ENCODE results near the gene CETN1. TPM values are rescaled to one million over a fixed set of nuclear protein-coding genes. Genes with fewer than 3 reads are reported as not detected.

Gene CETN1
- total and polyA plus RNA-seq, 5 donors from 2014 or later, result not detected

- Mint-ChIP-seq H3K4me1 (no peaks in the 10 kb centered on the region), H3K4me3 (no peak overlapping the region), H3K36me3 (no peaks in the 10 kb centered on the region), H3K27ac (no peak overlapping the region), H3K27me3 (peaks cover 8% of the 10 kb centered on the region), H3K9me3 (no peaks in the 10 kb centered on the region)
- Histone ChIP-seq H3K9me3 (ENCODE audit: control insufficient read depth in 2 of 2, low read length in 2 of 2) (no peaks in the 10 kb centered on the region), H3K4me1 (ENCODE audit: control insufficient read depth, insufficient read depth, low read length, poor library complexity, severe bottlenecking) (no peaks in the 10 kb centered on the region), H3K36me3 (ENCODE audit: control insufficient read depth, insufficient read depth, low read length) (no peaks in the 10 kb centered on the region), H3K27ac (ENCODE audit: insufficient read depth, low read length, poor library complexity, severe bottlenecking) (no peak overlapping the region), H3K27me3 (ENCODE audit: control insufficient read depth, insufficient read depth, low read length) (no peaks in the 10 kb centered on the region), H3K4me3 (ENCODE audit: low read depth, low read length) (no peak overlapping the region)
- ATAC-seq (ENCODE audit: low read depth in 2 of 2) (no peak), DNase-seq (no peak)
These were observed 7.9 kb upstream of the CETN1 start for GRCh38 chr18:572091-572830.

GRCh38 chr18:572831-573289 lies 7.3 kb upstream of the CETN1 start:
- no peaks in the 10 kb centered on the region for H3K27me3 ChIP-seq (ENCODE audit: control insufficient read depth, insufficient read depth, low read length)
- H3K9me3 Mint-ChIP-seq, result no peaks in the 10 kb centered on the region

GRCh38 chr18:573385-573784 lies 6.8 kb upstream of the CETN1 start:
- no peaks in the 10 kb centered on the region for H3K4me1 Mint-ChIP-seq
- no peak overlapping the region for H3K4me3 ChIP-seq (ENCODE audit: low read depth, low read length)
- H3K9me3 Mint-ChIP-seq, result no peaks in the 10 kb centered on the region
- no peaks in the 10 kb centered on the region for H3K4me1 ChIP-seq (ENCODE audit: control insufficient read depth, insufficient read depth, low read length, poor library complexity, severe bottlenecking)
- no peaks in the 10 kb centered on the region for H3K36me3 ChIP-seq (ENCODE audit: control insufficient read depth, insufficient read depth, low read length)
- ATAC-seq (ENCODE audit: low read depth in 2 of 2) (no peak), DNase-seq (no peak)
- no peaks in the 10 kb centered on the region for H3K9me3 ChIP-seq (ENCODE audit: control insufficient read depth in 2 of 2, low read length in 2 of 2)
- H3K27ac ChIP-seq (ENCODE audit: insufficient read depth, low read length, poor library complexity, severe bottlenecking), result no peak overlapping the region
- H3K4me3 Mint-ChIP-seq, result no peak overlapping the region
- H3K27ac Mint-ChIP-seq, result no peak overlapping the region
- peaks cover 8% of the 10 kb centered on the region for H3K27me3 Mint-ChIP-seq
- H3K27me3 ChIP-seq (ENCODE audit: control insufficient read depth, insufficient read depth, low read length), result no peaks in the 10 kb centered on the region
- H3K36me3 Mint-ChIP-seq, result no peaks in the 10 kb centered on the region

More at GRCh38 chr18:572831-573289, 7.3 kb upstream of the CETN1 start:
- Mint-ChIP-seq H3K27ac (no peak overlapping the region), H3K4me1 (no peaks in the 10 kb centered on the region), H3K36me3 (no peaks in the 10 kb centered on the region), H3K4me3 (no peak overlapping the region), H3K27me3 (peaks cover 8% of the 10 kb centered on the region)
- DNase-seq (no peak), ATAC-seq (ENCODE audit: low read depth in 2 of 2) (no peak)
- no peaks in the 10 kb centered on the region for H3K9me3 ChIP-seq (ENCODE audit: control insufficient read depth in 2 of 2, low read length in 2 of 2)
- H3K4me1 ChIP-seq (ENCODE audit: control insufficient read depth, insufficient read depth, low read length, poor library complexity, severe bottlenecking), result no peaks in the 10 kb centered on the region
- no peak overlapping the region for H3K4me3 ChIP-seq (ENCODE audit: low read depth, low read length)
- H3K27ac ChIP-seq (ENCODE audit: insufficient read depth, low read length, poor library complexity, severe bottlenecking), result no peak overlapping the region
- no peaks in the 10 kb centered on the region for H3K36me3 ChIP-seq (ENCODE audit: control insufficient read depth, insufficient read depth, low read length)

GRCh38 chr18:574149-574860 lies 5.9 kb upstream of the CETN1 start:
- H3K9me3 ChIP-seq (ENCODE audit: control insufficient read depth in 2 of 2, low read length in 2 of 2), result no peaks in the 10 kb centered on the region
- ATAC-seq (ENCODE audit: low read depth in 2 of 2) (no peak), DNase-seq (no peak)
- no peaks in the 10 kb centered on the region for H3K4me1 Mint-ChIP-seq
- no peak overlapping the region for H3K4me3 ChIP-seq (ENCODE audit: low read depth, low read length)
- H3K9me3 Mint-ChIP-seq, result no peaks in the 10 kb centered on the region
- no peaks in the 10 kb centered on the region for H3K36me3 Mint-ChIP-seq
- no peaks in the 10 kb centered on the region for H3K4me1 ChIP-seq (ENCODE audit: control insufficient read depth, insufficient read depth, low read length, poor library complexity, severe bottlenecking)
- no peak overlapping the region for H3K4me3 Mint-ChIP-seq
- no peaks in the 10 kb centered on the region for H3K27me3 ChIP-seq (ENCODE audit: control insufficient read depth, insufficient read depth, low read length)
- no peak overlapping the region for H3K27ac ChIP-seq (ENCODE audit: insufficient read depth, low read length, poor library complexity, severe bottlenecking)
- no peaks in the 10 kb centered on the region for H3K36me3 ChIP-seq (ENCODE audit: control insufficient read depth, insufficient read depth, low read length)
- no peak overlapping the region for H3K27ac Mint-ChIP-seq
- H3K27me3 Mint-ChIP-seq, result peaks cover 8% of the 10 kb centered on the region

GRCh38 chr18:574865-575645 lies 5.1 kb upstream of the CETN1 start:
- Mint-ChIP-seq H3K27ac (no peak overlapping the region), H3K4me1 (no peaks in the 10 kb centered on the region), H3K4me3 (no peak overlapping the region), H3K36me3 (no peaks in the 10 kb centered on the region), H3K9me3 (no peaks in the 10 kb centered on the region), H3K27me3 (peaks cover 8% of the 10 kb centered on the region)
- H3K27ac ChIP-seq (ENCODE audit: insufficient read depth, low read length, poor library complexity, severe bottlenecking), result no peak overlapping the region
- no peaks in the 10 kb centered on the region for H3K4me1 ChIP-seq (ENCODE audit: control insufficient read depth, insufficient read depth, low read length, poor library complexity, severe bottlenecking)
- no peaks in the 10 kb centered on the region for H3K27me3 ChIP-seq (ENCODE audit: control insufficient read depth, insufficient read depth, low read length)
- DNase-seq (no peak), ATAC-seq (ENCODE audit: low read depth in 2 of 2) (no peak)
- no peaks in the 10 kb centered on the region for H3K36me3 ChIP-seq (ENCODE audit: control insufficient read depth, insufficient read depth, low read length)
- H3K9me3 ChIP-seq (ENCODE audit: control insufficient read depth in 2 of 2, low read length in 2 of 2), result no peaks in the 10 kb centered on the region
- no peak overlapping the region for H3K4me3 ChIP-seq (ENCODE audit: low read depth, low read length)

- Mint-ChIP-seq H3K36me3 (no peaks in the 10 kb centered on the region), H3K4me3 (no peak overlapping the region), H3K9me3 (no peaks in the 10 kb centered on the region), H3K4me1 (no peaks in the 10 kb centered on the region), H3K27ac (no peak overlapping the region), H3K27me3 (peaks cover 8% of the 10 kb centered on the region)
- Histone ChIP-seq H3K4me3 (ENCODE audit: low read depth, low read length) (no peak overlapping the region), H3K36me3 (ENCODE audit: control insufficient read depth, insufficient read depth, low read length) (no peaks in the 10 kb centered on the region), H3K4me1 (ENCODE audit: control insufficient read depth, insufficient read depth, low read length, poor library complexity, severe bottlenecking) (no peaks in the 10 kb centered on the region), H3K9me3 (ENCODE audit: control insufficient read depth in 2 of 2, low read length in 2 of 2) (no peaks in the 10 kb centered on the region), H3K27ac (ENCODE audit: insufficient read depth, low read length, poor library complexity, severe bottlenecking) (no peak overlapping the region), H3K27me3 (ENCODE audit: control insufficient read depth, insufficient read depth, low read length) (no peaks in the 10 kb centered on the region)
- DNase-seq, result no peak
- no peak for ATAC-seq (ENCODE audit: low read depth in 2 of 2)
These were observed 3.3 kb upstream of the CETN1 start for GRCh38 chr18:576924-577323.

- DNase-seq (no peak), ATAC-seq (ENCODE audit: low read depth in 2 of 2) (no peak)
- Mint-ChIP-seq H3K36me3 (no peaks in the 10 kb centered on the region), H3K4me3 (no peak overlapping the region), H3K4me1 (no peaks in the 10 kb centered on the region), H3K27me3 (peaks cover 8% of the 10 kb centered on the region), H3K9me3 (no peaks in the 10 kb centered on the region), H3K27ac (no peak overlapping the region)
- no peaks in the 10 kb centered on the region for H3K4me1 ChIP-seq (ENCODE audit: control insufficient read depth, insufficient read depth, low read length, poor library complexity, severe bottlenecking)
- no peak overlapping the region for H3K27ac ChIP-seq (ENCODE audit: insufficient read depth, low read length, poor library complexity, severe bottlenecking)
- H3K9me3 ChIP-seq (ENCODE audit: control insufficient read depth in 2 of 2, low read length in 2 of 2), result no peaks in the 10 kb centered on the region
- no peaks in the 10 kb centered on the region for H3K27me3 ChIP-seq (ENCODE audit: control insufficient read depth, insufficient read depth, low read length)
- H3K36me3 ChIP-seq (ENCODE audit: control insufficient read depth, insufficient read depth, low read length), result no peaks in the 10 kb centered on the region
- no peak overlapping the region for H3K4me3 ChIP-seq (ENCODE audit: low read depth, low read length)
These were observed 2.4 kb upstream of the CETN1 start for GRCh38 chr18:577643-578375.

Measured in CD4-positive, CD25-positive, alpha-beta regulatory T cell (primary cell).